ENCODE measurements around the gene MOXD1.

GRCh38 chr6:132253906-132254305 is 147.4 kb downstream of the MOXD1 start:
- TF ChIP-seq CTCF (optimal IDR thresholded peaks at IDR 0.05 in 1 of 3, IDR thresholded peaks at IDR 0.05 in 1 of 3, conservative IDR thresholded peaks at IDR 0.05 in 1 of 3; ENCODE audit: extremely low read depth in 1 of 3, insufficient read depth in 2 of 3, low read length in 3 of 3) (no peak), EZH2 (IDR thresholded peaks at IDR 0.05; ENCODE audit: low read length) (no peak)

Data from keratinocyte (primary cell).